OCI-LY7 (cell line): Measurements from ENCODE around the gene BPTF.

ENCODE experiments used
- EZH2phosphoT487 ChIP-seq: fragments of 200-600 bp; sonication (generic); IDR thresholded peaks from 2 replicates; pipeline ENCODE4 v1.6.1; 2018; ENCODE audit warnings: low read depth, borderline replicate concordance, mild to moderate bottlenecking, mixed run types, antibody characterized with exemption, low read length, moderate library complexity, mixed read lengths
- TF ChIP-seq, protein P1 (sequence below): fragments of 200-600 bp; sonication (generic); conservative IDR thresholded peaks from 2 replicates; pipeline ENCODE4 v1.5.1; 2014; ENCODE audit warnings: mild to moderate bottlenecking, antibody characterized with exemption, low read length, moderate library complexity, mixed read lengths

DNA sequence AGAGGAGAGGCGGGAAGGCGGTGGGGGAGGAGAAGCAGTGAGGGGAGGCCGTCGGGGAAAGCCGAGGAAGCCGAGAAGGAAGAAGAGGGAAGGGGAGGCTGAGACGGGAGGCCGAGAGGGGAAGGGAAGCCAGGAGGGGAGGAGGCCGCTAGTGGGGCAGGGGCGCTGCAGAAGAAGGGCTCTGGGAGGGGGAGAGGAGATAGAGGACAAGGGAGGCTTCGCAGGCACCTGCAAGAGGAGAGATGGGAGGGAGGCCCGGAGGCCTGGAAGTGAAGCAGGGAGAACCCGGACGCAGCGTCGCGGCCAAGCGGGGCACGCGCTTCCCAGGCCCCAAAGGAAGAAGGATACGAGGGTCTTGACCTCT lies 168.7 kb downstream of the BPTF start:
- TF ChIP-seq, protein P1, sequence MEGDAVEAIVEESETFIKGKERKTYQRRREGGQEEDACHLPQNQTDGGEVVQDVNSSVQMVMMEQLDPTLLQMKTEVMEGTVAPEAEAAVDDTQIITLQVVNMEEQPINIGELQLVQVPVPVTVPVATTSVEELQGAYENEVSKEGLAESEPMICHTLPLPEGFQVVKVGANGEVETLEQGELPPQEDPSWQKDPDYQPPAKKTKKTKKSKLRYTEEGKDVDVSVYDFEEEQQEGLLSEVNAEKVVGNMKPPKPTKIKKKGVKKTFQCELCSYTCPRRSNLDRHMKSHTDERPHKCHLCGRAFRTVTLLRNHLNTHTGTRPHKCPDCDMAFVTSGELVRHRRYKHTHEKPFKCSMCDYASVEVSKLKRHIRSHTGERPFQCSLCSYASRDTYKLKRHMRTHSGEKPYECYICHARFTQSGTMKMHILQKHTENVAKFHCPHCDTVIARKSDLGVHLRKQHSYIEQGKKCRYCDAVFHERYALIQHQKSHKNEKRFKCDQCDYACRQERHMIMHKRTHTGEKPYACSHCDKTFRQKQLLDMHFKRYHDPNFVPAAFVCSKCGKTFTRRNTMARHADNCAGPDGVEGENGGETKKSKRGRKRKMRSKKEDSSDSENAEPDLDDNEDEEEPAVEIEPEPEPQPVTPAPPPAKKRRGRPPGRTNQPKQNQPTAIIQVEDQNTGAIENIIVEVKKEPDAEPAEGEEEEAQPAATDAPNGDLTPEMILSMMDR: no peak
- TF ChIP-seq EZH2phosphoT487: no peak
